GM18502 (cell line): Measurements from ENCODE around the gene CDH18.

ENCODE experiments used
- ATAC-seq: cut with Tn5 transposase; IDR thresholded peaks from one replicate; pipeline ENCODE4 v1.9.1; 2021; ENCODE audit warnings: mild to moderate bottlenecking; ENCODE audit not compliant: unreplicated experiment, poor library complexity

CDH18 gene

DNA sequence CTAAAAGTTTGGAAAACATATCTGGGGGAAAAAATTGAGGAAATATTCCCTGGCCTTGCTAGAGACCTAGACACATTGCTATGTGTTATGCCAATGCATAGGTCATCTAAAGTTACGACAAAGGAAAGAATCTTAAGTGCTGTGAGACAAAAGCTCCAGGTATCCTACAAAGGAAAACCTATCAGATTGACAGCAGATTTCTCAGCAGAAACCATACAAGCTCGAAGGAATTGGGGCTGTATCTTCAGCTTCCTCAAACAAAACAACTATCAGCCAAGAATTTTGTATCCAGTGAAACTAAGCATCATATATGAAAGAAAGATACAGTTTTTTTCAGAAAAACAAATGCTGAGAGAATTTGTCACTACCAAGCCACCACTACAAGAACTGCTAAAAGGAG is 234.4 kb downstream of the CDH18 start:
- ATAC-seq: no peak

- ATAC-seq: no peak
These were observed 236.7 kb downstream of the CDH18 start for GRCh38 chr5:19751326-19751725.

- no peak for ATAC-seq
These were observed 242.8 kb downstream of the CDH18 start for GRCh38 chr5:19745247-19745646.

- ATAC-seq: no peak
These were observed 248.3 kb downstream of the CDH18 start for GRCh38 chr5:19739671-19740070.

GRCh38 chr5:19734776-19735175 is 253.2 kb downstream of the CDH18 start:
- no peak for ATAC-seq

DNA sequence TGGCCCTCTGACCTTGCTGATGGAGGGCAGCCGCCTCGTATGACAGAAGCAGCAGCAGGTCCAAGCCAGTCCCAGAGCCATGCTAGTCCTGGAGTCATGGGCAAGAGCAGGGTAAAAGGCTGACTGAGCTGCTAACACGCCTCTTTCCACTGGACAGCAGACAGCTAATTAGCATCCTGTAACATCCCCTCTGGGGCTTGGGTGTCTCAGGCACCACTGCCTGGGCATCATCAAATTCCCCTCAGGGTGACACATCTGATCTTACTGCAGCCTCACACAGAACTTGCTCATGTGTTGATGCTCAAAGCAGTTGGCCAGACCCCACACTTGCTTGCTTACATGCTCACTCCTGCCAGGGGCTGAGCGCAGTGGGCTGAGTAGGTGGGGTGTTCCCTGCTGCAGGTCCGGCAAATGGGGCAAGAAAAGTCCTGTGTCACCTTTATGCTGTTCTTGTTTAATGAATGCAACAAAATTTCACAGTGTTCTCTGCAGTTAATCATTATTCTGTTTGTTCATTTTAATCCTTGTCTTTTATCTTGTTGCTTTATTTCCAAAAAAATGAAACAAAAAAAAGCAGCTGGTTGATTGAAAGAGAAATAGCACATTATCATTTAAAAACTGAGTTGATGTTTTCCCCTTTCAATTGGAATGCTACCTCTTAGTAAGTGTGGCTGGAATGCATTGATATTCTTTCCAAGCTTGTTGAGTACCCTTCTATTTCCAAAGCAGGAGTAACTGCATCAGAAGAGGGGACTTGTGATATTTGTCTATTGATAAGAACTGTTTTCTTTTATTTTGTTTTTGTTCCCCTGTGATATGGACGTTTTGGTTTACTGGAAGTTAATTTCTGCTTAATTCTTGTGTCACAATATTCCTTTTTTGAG is 254.1 kb downstream of the CDH18 start:
- no peak for ATAC-seq

GRCh38 chr5:19728571-19728970 is 259.4 kb downstream of the CDH18 start:
- ATAC-seq: no peak

GRCh38 chr5:19719109-19719508 is 268.9 kb downstream of the CDH18 start:
- no peak for ATAC-seq

GRCh38 chr5:19713740-19714139 is 274.3 kb downstream of the CDH18 start:
- no peak for ATAC-seq

DNA sequence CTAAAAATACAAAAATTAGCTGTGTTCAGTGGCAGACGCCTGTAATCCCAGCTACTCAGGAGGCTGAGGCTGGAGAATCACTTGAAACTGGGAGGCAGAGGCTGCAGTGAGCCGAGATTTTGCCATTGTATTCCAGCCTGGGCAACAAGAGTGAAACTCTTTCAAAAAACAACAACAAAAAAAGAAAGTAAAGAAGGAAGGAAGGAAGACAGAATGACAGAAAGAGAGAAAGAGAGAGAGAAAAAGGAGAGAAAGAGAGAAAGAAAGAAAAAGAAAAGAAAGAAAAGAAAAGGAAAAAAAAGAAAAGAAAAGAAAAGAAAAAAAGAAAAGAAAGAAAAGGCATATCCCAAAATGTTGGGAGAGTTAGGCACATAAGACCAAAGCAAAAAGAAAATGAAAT is 278.6 kb downstream of the CDH18 start:
- no peak for ATAC-seq

DNA sequence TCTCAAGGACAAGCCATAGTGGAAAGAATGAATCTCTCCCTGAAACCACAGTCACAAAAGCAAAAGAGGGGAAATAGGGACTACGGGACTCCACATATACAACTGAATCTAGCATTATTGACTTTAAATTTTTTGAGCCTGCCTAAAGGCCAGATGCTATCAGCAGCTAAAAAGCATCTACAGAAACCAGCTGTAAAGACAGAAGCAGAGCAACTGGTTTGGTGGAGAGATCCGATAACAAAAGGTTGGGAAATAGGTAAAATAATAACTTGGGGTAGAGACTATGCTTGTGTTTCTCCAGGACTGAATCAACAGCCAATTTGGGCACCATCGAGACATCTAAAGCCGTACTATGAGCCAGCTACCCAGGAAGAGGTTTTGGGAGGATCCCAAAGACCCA is 281.2 kb downstream of the CDH18 start:
- ATAC-seq: no peak

DNA sequence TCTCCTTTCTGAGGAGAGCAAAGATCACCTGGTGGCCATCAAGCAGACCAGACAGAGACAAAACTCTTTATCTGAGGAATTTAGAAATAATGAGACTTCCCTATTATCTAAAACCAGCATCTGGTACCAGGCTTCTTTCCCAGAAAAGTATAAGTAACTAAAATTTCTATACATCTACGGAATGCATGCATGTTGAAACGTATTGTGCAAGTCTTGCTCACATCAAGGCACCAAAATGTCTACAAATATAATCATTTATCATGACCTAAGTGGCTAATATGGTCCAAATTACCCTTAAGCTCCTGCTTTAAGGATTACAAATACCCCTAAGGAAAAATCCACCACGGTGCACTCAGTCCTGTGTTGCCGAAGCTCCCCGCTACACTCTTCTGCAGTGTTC is 286.3 kb downstream of the CDH18 start:
- ATAC-seq: no peak

- ATAC-seq: no peak
These were observed 292.9 kb downstream of the CDH18 start for GRCh38 chr5:19694949-19695611.

- no peak for ATAC-seq
These were observed 297.0 kb downstream of the CDH18 start for GRCh38 chr5:19690978-19691377.

DNA sequence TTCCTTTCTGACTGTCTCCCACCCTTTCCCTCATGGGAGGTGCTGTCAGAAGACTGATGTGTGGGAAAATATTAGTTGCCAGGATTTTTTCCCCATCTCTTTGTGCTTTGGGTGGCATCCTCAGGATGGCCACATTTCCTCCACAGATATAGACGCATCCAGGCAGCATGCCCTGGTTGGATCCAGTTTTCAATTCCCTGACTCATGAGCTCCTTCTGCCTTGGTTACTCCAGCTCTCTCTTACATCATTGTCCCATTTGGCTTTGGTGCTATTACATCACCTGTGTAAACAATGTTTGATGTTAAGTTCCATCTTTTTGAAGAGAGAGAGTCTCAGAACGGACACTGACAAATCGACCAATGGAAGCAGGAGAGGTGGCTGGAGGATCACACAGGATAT is 302.5 kb downstream of the CDH18 start:
- ATAC-seq: no peak

- no peak for ATAC-seq
These were observed 311.1 kb downstream of the CDH18 start for GRCh38 chr5:19676895-19677294.

DNA sequence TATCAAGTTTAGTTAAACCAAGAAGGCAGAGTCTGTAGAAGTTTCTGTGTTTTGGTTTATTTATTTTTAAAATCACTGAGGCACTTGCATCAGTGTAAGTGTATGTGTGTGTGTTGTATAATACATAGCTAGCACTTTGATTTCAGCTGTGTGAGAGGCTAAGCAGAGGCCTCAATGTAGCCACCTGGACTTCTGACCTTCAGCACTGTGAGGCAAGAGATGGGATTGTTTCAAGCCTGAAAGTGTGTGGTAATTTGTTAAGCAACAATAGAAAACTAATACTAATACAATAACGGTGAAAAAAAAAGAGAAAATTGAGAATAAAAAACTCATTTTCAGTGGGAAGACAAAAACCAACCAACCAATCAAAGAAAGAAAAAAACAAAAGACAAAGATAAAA is 327.3 kb downstream of the CDH18 start:
- no peak for ATAC-seq

GRCh38 chr5:19655627-19656026 is 332.4 kb downstream of the CDH18 start:
- ATAC-seq: no peak

- no peak for ATAC-seq
These were observed 349.5 kb downstream of the CDH18 start for GRCh38 chr5:19638461-19638860.

DNA sequence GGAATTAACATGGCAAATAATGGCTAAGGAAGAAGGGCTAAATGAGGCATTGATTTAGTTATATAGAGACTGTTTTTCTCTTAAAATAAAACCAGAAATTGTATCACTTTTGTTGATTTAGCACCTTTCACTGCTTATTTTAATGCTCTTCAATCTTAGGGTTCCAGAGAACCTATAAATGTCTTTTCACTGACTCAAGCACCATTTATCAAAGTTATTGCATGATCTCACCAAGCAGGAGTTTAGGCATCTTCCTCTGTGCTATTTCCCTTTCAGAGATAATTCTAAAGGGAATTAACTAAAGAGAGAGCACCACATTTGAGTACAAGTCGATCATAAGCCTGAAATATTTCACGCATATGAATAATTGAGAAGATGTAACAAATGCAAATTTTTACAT is 357.1 kb downstream of the CDH18 start:
- no peak for ATAC-seq

DNA sequence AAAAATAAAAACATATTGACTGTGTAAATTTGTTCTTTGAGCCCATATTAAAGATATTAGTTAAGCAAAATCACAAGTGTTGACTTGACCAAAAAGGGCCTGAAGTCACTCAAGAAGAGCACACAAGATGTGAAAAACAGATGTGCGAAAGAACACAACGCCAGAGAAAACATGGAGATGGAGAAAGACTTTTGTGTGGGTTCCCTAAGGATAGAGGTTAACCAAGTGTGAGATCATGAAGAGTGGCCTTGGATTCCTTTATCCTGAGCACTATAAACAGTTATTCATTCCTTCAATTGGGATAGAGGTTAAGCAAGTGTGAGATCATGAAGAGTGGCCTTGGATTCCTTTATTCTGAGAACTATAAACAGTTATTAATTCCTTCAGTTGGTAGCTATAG is 361.8 kb downstream of the CDH18 start:
- no peak for ATAC-seq

- ATAC-seq: no peak
These were observed 362.4 kb downstream of the CDH18 start for GRCh38 chr5:19625562-19625961.
